GM23338 (cell line): ENCODE results near the gene SMYD3. TPM values are rescaled to one million over a fixed set of nuclear protein-coding genes. Genes with fewer than 3 reads are reported as not detected.

Experiments
- ATAC-seq: fragments of 200-7000 bp; cut with Tn5 transposase; 3 replicates; pipeline ENCODE4 v1.9.1; 2020
- DNase-seq: peaks from one replicate; pipeline ENCODE4 v3.0.0-alpha.2; 2015; ENCODE audit warnings: low spot score
- H2AFZ ChIP-seq: fragments of 200-600 bp; sonication (generic); 2 replicates; pipeline ENCODE4 v1.8.0; 2016; ENCODE audit warnings: antibody characterized with exemption, mild to moderate bottlenecking, moderate library complexity
- H3F3A ChIP-seq: fragments of 200-600 bp; sonication (generic); replicated peaks from 2 replicates; pipeline ENCODE4 v1.8.0; 2017; ENCODE audit warnings: antibody characterized with exemption, mixed run types, low read depth
- H3K27ac ChIP-seq: fragments of 200-600 bp; sonication (generic); 2 replicates; pipeline ENCODE4 v1.6.1; 2016; ENCODE audit warnings: low read depth
- H3K27me3 ChIP-seq: fragments of 200-600 bp; sonication (generic); 2 replicates; pipeline ENCODE4 v1.8.0; 2016; ENCODE audit warnings: mild to moderate bottlenecking, mixed run types, moderate library complexity; ENCODE audit not compliant: insufficient read depth
- H3K36me3 ChIP-seq: fragments of 200-600 bp; sonication (generic); 2 replicates; pipeline ENCODE4 v1.8.0; 2016; ENCODE audit warnings: mild to moderate bottlenecking; ENCODE audit not compliant: insufficient read depth
- H3K4me1 ChIP-seq: fragments of 200-600 bp; sonication (generic); 2 replicates; pipeline ENCODE4 v1.8.0; 2016; ENCODE audit warnings: mild to moderate bottlenecking, moderate library complexity; ENCODE audit not compliant: insufficient read depth
- H3K4me2 ChIP-seq: fragments of 200-600 bp; sonication (generic); 2 replicates; pipeline ENCODE4 v1.7.1; 2017; ENCODE audit warnings: mixed run types
- H3K4me3 ChIP-seq: fragments of 200-600 bp; sonication (generic); 2 replicates; pipeline ENCODE4 v1.6.1; 2016; ENCODE audit warnings: mixed run types
- H3K79me2 ChIP-seq: fragments of 200-600 bp; sonication (generic); replicated peaks from 2 replicates; pipeline ENCODE4 v1.8.0; 2017; ENCODE audit warnings: mild to moderate bottlenecking; ENCODE audit not compliant: insufficient read depth
- H3K9me2 ChIP-seq: fragments of 200-600 bp; sonication (generic); 2 replicates; pipeline ENCODE4 v1.8.0; 2017; ENCODE audit not compliant: insufficient read depth
- H4K20me1 ChIP-seq: fragments of 200-600 bp; sonication (generic); replicated peaks from 2 replicates; pipeline ENCODE4 v1.8.0; 2017; ENCODE audit warnings: mild to moderate bottlenecking; ENCODE audit not compliant: insufficient read depth
- H3K27ac Mint-ChIP-seq: 2 replicates; pipeline ENCODE4 v1.8.0; 2020; ENCODE audit warnings: inconsistent platforms, mild to moderate bottlenecking, moderate library complexity, mixed read lengths
- H3K27me3 Mint-ChIP-seq: 3 replicates; pipeline ENCODE4 v1.8.0; 2022; ENCODE audit warnings: low read depth, mild to moderate bottlenecking, moderate library complexity, mixed read lengths, inconsistent platforms; ENCODE audit not compliant: insufficient read depth, poor library complexity
- H3K36me3 Mint-ChIP-seq: 3 replicates; pipeline ENCODE4 v1.8.0; 2021; ENCODE audit warnings: low read depth, mild to moderate bottlenecking, inconsistent platforms, moderate library complexity, mixed read lengths
- H3K4me1 Mint-ChIP-seq: 3 replicates; pipeline ENCODE4 v1.8.0; 2020; ENCODE audit warnings: mild to moderate bottlenecking, inconsistent platforms, mixed read lengths
- H3K4me3 Mint-ChIP-seq: 3 replicates; pipeline ENCODE4 v1.8.0; 2021; ENCODE audit warnings: moderate library complexity, mild to moderate bottlenecking, inconsistent platforms, mixed read lengths
- H3K9me3 Mint-ChIP-seq: 3 replicates; pipeline ENCODE4 v1.8.0; 2020; ENCODE audit warnings: moderate library complexity, mild to moderate bottlenecking, inconsistent platforms, mixed read lengths
- CREB1 ChIP-seq: fragments of 250-450 bp; sonication (Bioruptor Pico); IDR thresholded peaks from 2 replicates; pipeline ENCODE4 v1.5.0; 2020; ENCODE audit warnings: low read depth, mild to moderate bottlenecking, moderate library complexity
- CTCF ChIP-seq, 2 experiments: fragments of 200-600 bp in 1 of 2; sonication (generic) in 1 of 2; conservative IDR thresholded peaks; 2 replicates each; pipeline versions ENCODE4 v1.5.1 to v1.6.1; 2016 to 2017; ENCODE audit warnings: antibody characterized with exemption in 2 of 2, low read depth in 2 of 2, mild to moderate bottlenecking in 2 of 2, moderate library complexity in 1 of 2
- ETS1 ChIP-seq: IDR thresholded peaks from 2 replicates; pipeline ENCODE4 v1.6.1; 2016; ENCODE audit warnings: antibody characterized with exemption
- EZH2phosphoT487 ChIP-seq: fragments of 200-600 bp; sonication (generic); IDR thresholded peaks from one replicate; pipeline ENCODE4 v1.8.1; 2018; ENCODE audit warnings: antibody characterized with exemption; ENCODE audit not compliant: unreplicated experiment
- JUNB ChIP-seq: IDR thresholded peaks from one replicate; pipeline ENCODE4 v1.6.1; 2016; ENCODE audit warnings: antibody characterized with exemption; ENCODE audit not compliant: unreplicated experiment
- NANOG ChIP-seq: IDR thresholded peaks from 2 replicates; pipeline ENCODE4 v1.6.1; 2016; ENCODE audit warnings: antibody characterized with exemption, borderline replicate concordance
- POLR2AphosphoS5 ChIP-seq: IDR thresholded peaks from 2 replicates; pipeline ENCODE4 v1.6.1; 2016; ENCODE audit warnings: antibody characterized with exemption, low read depth
- REST ChIP-seq: IDR thresholded peaks from one replicate; pipeline ENCODE4 v1.6.1; 2018; ENCODE audit warnings: antibody characterized with exemption; ENCODE audit not compliant: unreplicated experiment
- STAT1 ChIP-seq: IDR thresholded peaks from one replicate; pipeline ENCODE4 v1.6.1; 2016; ENCODE audit warnings: antibody characterized with exemption; ENCODE audit not compliant: unreplicated experiment
- ZNF462 ChIP-seq: fragments of 250-450 bp; sonication (Bioruptor Pico); IDR thresholded peaks from 2 replicates; pipeline ENCODE4 v1.5.0; 2020; ENCODE audit warnings: mild to moderate bottlenecking, moderate library complexity
- polyA plus RNA-seq: library from polyadenylated mRNA; unstranded; fragments of >200 nt; fragmentation: Nextera tagmentation; extraction: Ambion mirVana; gene quantifications from 2 replicates; pipeline ENCODE4 v1.2.1, GENCODE V29; 2016
- total RNA-seq: library from RNA; depleted of rRNA; stranded (reverse); fragments of >200 nt; shearing (Covaris generic); gene quantifications from 2 replicates; pipeline ENCODE4 v1.2.3, GENCODE V29; 2014

SMYD3 gene
- total and polyA plus RNA-seq, 2 experiments from 2014 or later, result 31.8 to 34.4 TPM

- no peaks in the 10 kb centered on the region for H3K36me3 ChIP-seq
- H3K27me3 ChIP-seq, result no peaks in the 10 kb centered on the region
- no peaks in the 10 kb centered on the region; the same call in 2 of the 3 replicates for H3K36me3 Mint-ChIP-seq
- H3K27me3 Mint-ChIP-seq, result no peaks in the 10 kb centered on the region
- ATAC-seq, result no peak
- no peaks in the 10 kb centered on the region; the same call in 1 of the 2 replicates for H4K20me1 ChIP-seq
- no peak overlapping the region for H3K4me3 ChIP-seq
- no peaks in the 10 kb centered on the region for H3F3A ChIP-seq
- no peak overlapping the region for H3K27ac Mint-ChIP-seq
- H2AFZ ChIP-seq, result no peak overlapping the region
- no peaks in the 10 kb centered on the region for H3K4me1 ChIP-seq
- H3K4me2 ChIP-seq, result no peak overlapping the region
- peaks cover 6% of the 10 kb centered on the region for H3K9me2 ChIP-seq
- H3K27ac ChIP-seq, result no peak overlapping the region
- H3K4me1 Mint-ChIP-seq, result no peaks in the 10 kb centered on the region
- H3K79me2 ChIP-seq, result no peaks in the 10 kb centered on the region
- DNase-seq, result no peak
- TF ChIP-seq CREB1 (CRISPR knock-in tag), result no peak
- H3K9me3 Mint-ChIP-seq, result no peaks in the 10 kb centered on the region
- H3K4me3 Mint-ChIP-seq, result no peak overlapping the region
Observed at GRCh38 chr1:245917403-245917802, 589.7 kb downstream of the SMYD3 start.

- H3K4me2 ChIP-seq, result no peak overlapping the region
- H3K9me3 Mint-ChIP-seq, result no peaks in the 10 kb centered on the region
- no peaks in the 10 kb centered on the region for H3F3A ChIP-seq
- H3K79me2 ChIP-seq, result no peaks in the 10 kb centered on the region
- no peak overlapping the region for H2AFZ ChIP-seq
- ATAC-seq (no peak), DNase-seq (no peak)
- H3K4me3 Mint-ChIP-seq, result no peak overlapping the region
- H3K27ac Mint-ChIP-seq, result no peak overlapping the region
- no peaks in the 10 kb centered on the region; the same call in 1 of the 2 replicates for H4K20me1 ChIP-seq
- no peaks in the 10 kb centered on the region for H3K36me3 ChIP-seq
- no peak overlapping the region for H3K4me3 ChIP-seq
- peaks cover 2% of the 10 kb centered on the region; the same call in 1 of the 2 replicates for H3K9me2 ChIP-seq
- H3K36me3 Mint-ChIP-seq, result no peaks in the 10 kb centered on the region; the same call in 2 of the 3 replicates
- no peaks in the 10 kb centered on the region for H3K27me3 Mint-ChIP-seq
- no peaks in the 10 kb centered on the region for H3K27me3 ChIP-seq
- no peaks in the 10 kb centered on the region for H3K4me1 ChIP-seq
- H3K4me1 Mint-ChIP-seq, result no peaks in the 10 kb centered on the region
- no peak overlapping the region for H3K27ac ChIP-seq
- TF ChIP-seq REST, result no peak
- no peak for TF ChIP-seq ETS1
- TF ChIP-seq POLR2AphosphoS5, result no peak
- TF ChIP-seq CREB1 (CRISPR knock-in tag), result no peak
- no peak for TF ChIP-seq NANOG
- TF ChIP-seq ZNF462 (CRISPR knock-in tag), result no peak
- no peak for TF ChIP-seq EZH2phosphoT487
- no peak for TF ChIP-seq STAT1
- TF ChIP-seq CTCF (conservative IDR thresholded peaks at IDR 0.05; ENCODE audit: low read depth in 2 of 2), result no peak
- no peak for TF ChIP-seq JUNB
Observed at GRCh38 chr1:245915841-245916240, 591.2 kb downstream of the SMYD3 start.
